ENCODE results near the gene PLK4.
"Not testable (repeated sequence)": the region's sequence is repeated elsewhere in the genome, so short reads cannot be mapped to it uniquely, and the experiment has no call there.

PLK4 gene

GRCh38 chr4:127917151-127917550 is 36.5 kb downstream of the PLK4 start:
- no peak for DNase-seq

GRCh38 chr4:127920521-127920920 is 39.8 kb downstream of the PLK4 start:
- DNase-seq: no peak

- DNase-seq: no peak
Observed at GRCh38 chr4:127922226-127922625, 41.5 kb downstream of the PLK4 start.

- not testable (repeated sequence) for DNase-seq
Observed at GRCh38 chr4:127925720-127926119, 45.0 kb downstream of the PLK4 start.

- DNase-seq: no peak
Observed at GRCh38 chr4:127930175-127930574, 49.5 kb downstream of the PLK4 start.

GRCh38 chr4:127931836-127932235 is 51.1 kb downstream of the PLK4 start:
- DNase-seq: not testable (repeated sequence)

GRCh38 chr4:127936974-127937373 is 56.3 kb downstream of the PLK4 start:
- no peak for DNase-seq
